ENCODE measurements around the gene FOXP2. TPM values are rescaled to one million over a fixed set of nuclear protein-coding genes. Genes with fewer than 3 reads are reported as not detected.
"Not testable (repeated sequence)": the region's sequence is repeated elsewhere in the genome, so short reads cannot be mapped to it uniquely, and the experiment has no call there.

FOXP2 gene
- polyA plus RNA-seq, 1 donor: 7.4 TPM

GRCh38 chr7:114504586-114504985 lies 90.0 kb downstream of the FOXP2 start:
- DNase-seq: no peak

- DNase-seq: no peak
Measured at GRCh38 chr7:114507381-114507780, 92.8 kb downstream of the FOXP2 start.

- no peak for DNase-seq
Measured at GRCh38 chr7:114508086-114508485, 93.5 kb downstream of the FOXP2 start.

- not testable (repeated sequence) for DNase-seq
Measured at GRCh38 chr7:114510824-114511223, 96.2 kb downstream of the FOXP2 start.

- DNase-seq: no peak
Measured at GRCh38 chr7:114519240-114519639, 104.6 kb downstream of the FOXP2 start.

- DNase-seq: no peak
Measured at GRCh38 chr7:114522081-114522480, 107.5 kb downstream of the FOXP2 start.

- no peak for DNase-seq
Measured at GRCh38 chr7:114527589-114527988, 113.0 kb downstream of the FOXP2 start.

GRCh38 chr7:114530057-114530611 lies 115.5 kb downstream of the FOXP2 start:
- DNase-seq: peak; percentile 18

- no peak for DNase-seq
Measured at GRCh38 chr7:114531326-114531725, 116.7 kb downstream of the FOXP2 start.

- no peak for DNase-seq
Measured at GRCh38 chr7:114533131-114533530, 118.5 kb downstream of the FOXP2 start.

- DNase-seq: no peak
Measured at GRCh38 chr7:114534953-114535352, 120.3 kb downstream of the FOXP2 start.

GRCh38 chr7:114539575-114539974 lies 125.0 kb downstream of the FOXP2 start:
- peak; percentile 11 for DNase-seq

GRCh38 chr7:114540291-114540690 lies 125.7 kb downstream of the FOXP2 start:
- DNase-seq: no peak

GRCh38 chr7:114547346-114547745 lies 132.7 kb downstream of the FOXP2 start:
- DNase-seq: not testable (repeated sequence)

GRCh38 chr7:114548081-114548980 lies 133.7 kb downstream of the FOXP2 start:
- no peak for DNase-seq

GRCh38 chr7:114554781-114555537 lies 140.3 kb downstream of the FOXP2 start:
- no peak for DNase-seq

- no peak for DNase-seq
Measured at GRCh38 chr7:114567416-114567815, 152.8 kb downstream of the FOXP2 start.

- no peak for DNase-seq
Measured at GRCh38 chr7:114569220-114569619, 154.6 kb downstream of the FOXP2 start.

- DNase-seq: no peak
Measured at GRCh38 chr7:114574384-114574783, 159.8 kb downstream of the FOXP2 start.

- no peak for DNase-seq
Measured at GRCh38 chr7:114575098-114575497, 160.5 kb downstream of the FOXP2 start.

GRCh38 chr7:114580963-114581362 lies 166.3 kb downstream of the FOXP2 start:
- not testable (repeated sequence) for DNase-seq

GRCh38 chr7:114588506-114588905 lies 173.9 kb downstream of the FOXP2 start:
- no peak for DNase-seq

- peak; percentile 3 for DNase-seq
Measured at GRCh38 chr7:114589436-114589835, 174.8 kb downstream of the FOXP2 start.

All from left kidney (tissue), 2 donors.